Ovary (tissue), 9 donors: ENCODE results near the gene TP53TG5. TPM values are rescaled to one million over a fixed set of nuclear protein-coding genes. Genes with fewer than 3 reads are reported as not detected.
A peak's percentile ranks its signal among the peaks of the same experiment; 100 is the strongest.

Experiments used
- DNase-seq, 5 donors: peaks; one replicate each; pipeline ENCODE4 v3.0.0-alpha.2; 2019 to 2020
- H3K27ac ChIP-seq, 2 donors: fragments of 200-600 bp; one replicate each; pipeline versions ENCODE4 v1.5.1 to v1.8.0; 2019 to 2022
- H3K27me3 ChIP-seq: fragments of 200-600 bp; one replicate; pipeline ENCODE4 v1.8.0; 2022
- H3K36me3 ChIP-seq: fragments of 200-600 bp; sonication (generic); one replicate; pipeline ENCODE4 v1.5.1; 2019
- H3K4me1 ChIP-seq: one replicate; pipeline ENCODE4 v1.8.1; 2013; ENCODE audit warnings: mild to moderate bottlenecking, moderate library complexity; ENCODE audit not compliant: insufficient read depth
- H3K4me3 ChIP-seq: fragments of 200-600 bp; sonication (generic); one replicate; pipeline ENCODE4 v1.5.1; 2017
- H3K9me3 ChIP-seq, 2 donors: fragments of 200-600 bp in 1 of 2; sonication (generic) in 1 of 2; one replicate each; pipeline versions ENCODE4 v1.5.1 to v1.8.1; 2013 to 2019; ENCODE audit warnings: mild to moderate bottlenecking in 1 of 2, moderate library complexity in 1 of 2
- CTCF ChIP-seq, 3 donors: fragments of 450-650 bp in 2 of 3; fragments of 200-600 bp in 1 of 3; IDR thresholded peaks; one replicate each; pipeline versions ENCODE4 v1.5.1 to v1.8.0; 2016 to 2022; ENCODE audit warnings: antibody characterized with exemption in 3 of 3, mild to moderate bottlenecking in 1 of 3
- EP300 ChIP-seq: sonication (generic); formaldehyde crosslinking; IDR thresholded peaks from one replicate; pipeline ENCODE4 v1.6.1; 2017; ENCODE audit warnings: antibody characterized with exemption
- POLR2A ChIP-seq: fragments of 450-650 bp; IDR thresholded peaks from one replicate; pipeline ENCODE4 v1.6.1; 2017; ENCODE audit warnings: antibody characterized with exemption, mild to moderate bottlenecking, moderate library complexity
- WGBS, 3 donors: extraction: QIAGEN DNeasy Blood & Tissue Kit in 1 of 3; methylation state at CpG; one replicate each; pipeline versions ENCODE4 v1.1.5 to v1.1.7; 2013 to 2017; 5-methylcytosine and 5-hydroxymethylcytosine counted together
- intact Hi-C, 4 donors: fragments of 100-400 bp; cut with DNase I; formaldehyde crosslinking; loops; one replicate each; pipeline versions ENCODE4 v1.11.0 to v1.15.1; 2022 to 2023
- polyA plus RNA-seq, 2 donors: library from polyadenylated mRNA; stranded (reverse); fragments of 200-250 nt in 1 of 2; fragments of 350-450 nt in 1 of 2; fragmentation: Illumina TruSeq in 1 of 2; extraction: RNeasy Lipid Tissue Mini Kit (QIAGEN cat#74804) in 1 of 2; gene quantifications; one replicate each; pipeline ENCODE4 v1.2.3, GENCODE V29; 2013 to 2014
- total RNA-seq, 7 donors: library from RNA; depleted of rRNA in 2 of 7; stranded (reverse); fragments of >200 nt in 2 of 7; fragmentation: NEBNext Ultra II Directional in 3 of 7; extraction: Animal tissue kit (Norgen Biotek cat#: 25700) in 3 of 7; gene quantifications; one replicate each; pipeline versions ENCODE4 v1.1.0 to v1.2.4, GENCODE V29; 2016 to 2023
- donor health status: DM: no; HTN: no; CAD: no; lungs with moderate emphysema.
- donor health status: DM: no; HTN: no; CAD: no.
- donor health status: Bipolar disorder and iron deficiency.
- donor health status: DM: yes; HTN: yes; CAD: no.
- donor health status: DM: no; HTN: no; CAD: no.
- donor health status: DM: yes; HTN: yes; CAD: no.

The TP53TG5 gene
- total and polyA plus RNA-seq, 9 donors, result 0.02 to 0.89 (median 0.42) TPM; not detected in 6

DNA sequence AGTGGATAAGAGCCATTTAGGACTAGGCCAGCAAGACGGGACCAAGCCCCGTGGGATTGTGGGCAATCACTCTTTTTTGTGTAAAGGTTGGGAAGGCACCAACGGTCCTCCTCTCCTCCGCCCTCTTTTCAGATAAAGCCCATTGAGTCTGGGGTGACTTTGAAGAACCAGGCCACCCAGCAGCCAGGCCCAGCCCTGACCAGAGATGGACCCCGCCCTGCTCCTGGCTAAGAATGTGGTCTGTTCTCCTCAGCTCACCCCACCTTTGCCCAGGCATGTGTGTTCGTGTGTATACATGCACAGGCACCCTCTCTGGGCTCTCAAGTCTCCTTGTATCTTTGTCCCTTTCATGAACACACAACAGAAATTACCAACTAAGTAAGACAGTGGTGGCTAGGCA lies 39.0 kb downstream of the TP53TG5 start:
- no peaks in the 10 kb centered on the region for H3K9me3 ChIP-seq
- H3K4me3 ChIP-seq, result no peak overlapping the region
- H3K27me3 ChIP-seq, result no peaks in the 10 kb centered on the region
- WGBS, 3 donors, result 92 to 93% (median 93%) methylated on average over 6 of the region's 6 CpGs
- no peak overlapping the region for H3K27ac ChIP-seq
- TF ChIP-seq POLR2A, result no peak
- no peak for TF ChIP-seq EP300
- no peak for TF ChIP-seq CTCF (IDR thresholded peaks at IDR 0.05)
- no peaks in the 10 kb centered on the region for H3K36me3 ChIP-seq
- peaks cover 27% of the 10 kb centered on the region for H3K4me1 ChIP-seq
- intact Hi-C loops, result no loop called here
- no peak for DNase-seq

- intact Hi-C loops, result no loop called here
- Histone ChIP-seq H3K27me3 (no peaks in the 10 kb centered on the region), H3K4me3 (no peak overlapping the region), H3K27ac (no peak overlapping the region), H3K36me3 (no peaks in the 10 kb centered on the region), H3K4me1 (peaks cover 26% of the 10 kb centered on the region), H3K9me3 (no peaks in the 10 kb centered on the region)
- TF ChIP-seq EP300 (no peak), POLR2A (no peak), CTCF (IDR thresholded peaks at IDR 0.05) (no peak)
- no peak for DNase-seq
- WGBS, 3 donors, result 83 to 85% (median 84%) methylated on average over 11 of the region's 11 CpGs
Measured at GRCh38 chr20:45338121-45339030, 39.7 kb downstream of the TP53TG5 start.

GRCh38 chr20:45337367-45338120 lies 40.6 kb downstream of the TP53TG5 start:
- peak overlapping the region in 1 of 2 donors; percentile 6 for H3K27ac ChIP-seq
- no peaks in the 10 kb centered on the region for H3K27me3 ChIP-seq
- 7 to 10% (median 9%) methylated on average over 13 to 15 of the region's 15 CpGs for WGBS, 3 donors
- no peak overlapping the region for H3K4me3 ChIP-seq
- H3K4me1 ChIP-seq, result peaks cover 23% of the 10 kb centered on the region
- intact Hi-C loops, result no loop called here
- DNase-seq, result peak; percentile 38 to 73 (median 63)
- no peaks in the 10 kb centered on the region for H3K36me3 ChIP-seq
- H3K9me3 ChIP-seq, result no peaks in the 10 kb centered on the region
- TF ChIP-seq EP300, result no peak
- no peak for TF ChIP-seq POLR2A
- TF ChIP-seq CTCF (IDR thresholded peaks at IDR 0.05), result no peak

DNA sequence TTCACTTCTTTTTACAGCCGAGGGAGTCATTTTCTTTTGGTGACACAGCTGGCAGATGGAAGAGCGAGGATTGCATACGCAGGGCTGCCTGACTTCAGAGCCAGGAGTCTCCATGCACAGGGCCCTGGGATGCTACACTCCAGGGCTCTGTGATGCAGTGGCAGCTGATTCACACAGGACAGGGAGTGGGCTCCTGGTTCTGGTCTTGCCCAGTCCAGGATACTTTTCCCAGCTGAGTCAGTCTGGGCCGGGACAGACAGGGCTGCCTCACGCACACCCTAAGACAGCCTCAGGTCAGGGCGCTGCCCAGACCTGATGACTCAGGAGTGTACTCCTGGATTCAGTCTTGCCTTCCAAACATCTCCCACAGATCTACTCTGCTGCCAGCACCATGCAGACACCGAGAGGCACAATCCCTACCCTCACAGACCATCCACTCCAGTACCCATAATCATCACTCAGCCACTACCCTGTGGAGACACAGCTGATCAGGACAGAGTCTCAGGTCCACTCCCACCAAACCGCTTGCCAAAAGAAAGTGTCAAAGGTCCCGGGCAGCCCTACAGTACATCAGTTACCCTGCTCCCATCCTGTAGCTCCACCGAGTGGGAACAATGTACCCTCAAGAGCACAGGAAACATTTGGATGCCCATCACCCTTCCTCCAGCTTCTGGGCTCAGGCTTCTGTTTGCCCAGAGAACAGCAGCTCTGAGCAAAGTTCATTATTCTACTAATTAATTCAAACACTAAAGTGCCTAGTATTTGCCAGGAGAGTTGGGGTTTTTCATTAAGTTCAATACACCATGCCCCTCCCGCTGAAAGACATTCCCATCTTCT lies 41.4 kb downstream of the TP53TG5 start:
- intact Hi-C loops, result no loop called here
- Histone ChIP-seq H3K9me3 (no peaks in the 10 kb centered on the region), H3K27ac (peak overlapping the region in 1 of 2 donors; percentile 6), H3K4me3 (no peak overlapping the region), H3K4me1 (peaks cover 16% of the 10 kb centered on the region), H3K36me3 (no peaks in the 10 kb centered on the region), H3K27me3 (no peaks in the 10 kb centered on the region)
- no peak for DNase-seq
- TF ChIP-seq POLR2A (no peak), CTCF (IDR thresholded peaks at IDR 0.05) (no peak), EP300 (no peak)
- WGBS, 3 donors, result 56 to 73% (median 63%) methylated on average over 11 of the region's 11 CpGs
